ENCODE measurements around the gene IPO13.
A peak's percentile ranks its signal among the peaks of the same experiment; 100 is the strongest.

Gene IPO13

GRCh38 chr1:43962324-43962723 is 15.6 kb downstream of the IPO13 start:
- Histone ChIP-seq H3K36me3 (peaks cover 76% of the 10 kb centered on the region), H3K27ac (no peak overlapping the region), H3K27me3 (ENCODE audit: insufficient read depth, low read depth, severe bottlenecking) (no peaks in the 10 kb centered on the region), H3K4me3 (ENCODE audit: low read depth, low read length) (no peak overlapping the region), H3K9me3 (ENCODE audit: severe bottlenecking) (no peaks in the 10 kb centered on the region)
- no peak for DNase-seq
- TF ChIP-seq, protein P1, sequence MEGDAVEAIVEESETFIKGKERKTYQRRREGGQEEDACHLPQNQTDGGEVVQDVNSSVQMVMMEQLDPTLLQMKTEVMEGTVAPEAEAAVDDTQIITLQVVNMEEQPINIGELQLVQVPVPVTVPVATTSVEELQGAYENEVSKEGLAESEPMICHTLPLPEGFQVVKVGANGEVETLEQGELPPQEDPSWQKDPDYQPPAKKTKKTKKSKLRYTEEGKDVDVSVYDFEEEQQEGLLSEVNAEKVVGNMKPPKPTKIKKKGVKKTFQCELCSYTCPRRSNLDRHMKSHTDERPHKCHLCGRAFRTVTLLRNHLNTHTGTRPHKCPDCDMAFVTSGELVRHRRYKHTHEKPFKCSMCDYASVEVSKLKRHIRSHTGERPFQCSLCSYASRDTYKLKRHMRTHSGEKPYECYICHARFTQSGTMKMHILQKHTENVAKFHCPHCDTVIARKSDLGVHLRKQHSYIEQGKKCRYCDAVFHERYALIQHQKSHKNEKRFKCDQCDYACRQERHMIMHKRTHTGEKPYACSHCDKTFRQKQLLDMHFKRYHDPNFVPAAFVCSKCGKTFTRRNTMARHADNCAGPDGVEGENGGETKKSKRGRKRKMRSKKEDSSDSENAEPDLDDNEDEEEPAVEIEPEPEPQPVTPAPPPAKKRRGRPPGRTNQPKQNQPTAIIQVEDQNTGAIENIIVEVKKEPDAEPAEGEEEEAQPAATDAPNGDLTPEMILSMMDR (IDR thresholded peaks at IDR 0.05; ENCODE audit: low read depth, low read length), result no peak

- Histone ChIP-seq H3K4me3 (ENCODE audit: low read depth, low read length) (no peak overlapping the region), H3K27me3 (ENCODE audit: insufficient read depth, low read depth, severe bottlenecking) (no peaks in the 10 kb centered on the region), H3K36me3 (peaks cover 74% of the 10 kb centered on the region), H3K27ac (no peak overlapping the region), H3K9me3 (ENCODE audit: severe bottlenecking) (no peaks in the 10 kb centered on the region)
- TF ChIP-seq, protein P1 (IDR thresholded peaks at IDR 0.05; ENCODE audit: low read depth, low read length), result no peak
- no peak for DNase-seq
Observed at GRCh38 chr1:43963006-43963405, 16.3 kb downstream of the IPO13 start.

- H3K36me3 ChIP-seq, result peaks cover 65% of the 10 kb centered on the region
- no peak overlapping the region for H3K27ac ChIP-seq
- TF ChIP-seq, protein P1 (IDR thresholded peaks at IDR 0.05; ENCODE audit: low read depth, low read length), result no peak
- H3K27me3 ChIP-seq (ENCODE audit: insufficient read depth, low read depth, severe bottlenecking), result no peaks in the 10 kb centered on the region
- DNase-seq, result no peak
- H3K9me3 ChIP-seq (ENCODE audit: severe bottlenecking), result no peaks in the 10 kb centered on the region
- no peak overlapping the region for H3K4me3 ChIP-seq (ENCODE audit: low read depth, low read length)
Observed at GRCh38 chr1:43963890-43964289, 17.1 kb downstream of the IPO13 start.

DNA sequence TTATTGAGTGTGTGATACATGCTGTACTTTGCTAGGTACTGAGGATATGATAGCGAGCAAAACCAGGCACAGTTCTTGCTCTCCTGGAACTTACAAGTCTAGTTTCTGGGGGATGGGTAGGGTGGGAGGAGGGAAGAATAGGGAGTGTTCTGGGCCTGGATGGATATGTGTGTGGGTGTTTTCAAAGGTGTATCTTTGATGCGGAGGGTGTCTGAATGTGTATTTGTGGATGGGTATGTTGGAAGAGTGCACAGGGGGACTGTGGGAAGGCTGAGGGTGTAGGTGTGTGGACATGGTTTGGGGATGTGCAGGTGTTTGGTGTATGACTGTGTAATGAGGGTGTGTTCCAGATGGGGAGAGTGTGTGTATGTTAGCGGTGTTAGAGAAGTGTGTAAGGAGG is 18.6 kb downstream of the IPO13 start:
- Histone ChIP-seq H3K27me3 (ENCODE audit: insufficient read depth, low read depth, severe bottlenecking) (no peaks in the 10 kb centered on the region), H3K4me3 (ENCODE audit: low read depth, low read length) (no peak overlapping the region), H3K36me3 (peaks cover 51% of the 10 kb centered on the region), H3K27ac (no peak overlapping the region), H3K9me3 (ENCODE audit: severe bottlenecking) (no peaks in the 10 kb centered on the region)
- no peak for DNase-seq
- TF ChIP-seq, protein P1 (IDR thresholded peaks at IDR 0.05; ENCODE audit: low read depth, low read length), result no peak

DNA sequence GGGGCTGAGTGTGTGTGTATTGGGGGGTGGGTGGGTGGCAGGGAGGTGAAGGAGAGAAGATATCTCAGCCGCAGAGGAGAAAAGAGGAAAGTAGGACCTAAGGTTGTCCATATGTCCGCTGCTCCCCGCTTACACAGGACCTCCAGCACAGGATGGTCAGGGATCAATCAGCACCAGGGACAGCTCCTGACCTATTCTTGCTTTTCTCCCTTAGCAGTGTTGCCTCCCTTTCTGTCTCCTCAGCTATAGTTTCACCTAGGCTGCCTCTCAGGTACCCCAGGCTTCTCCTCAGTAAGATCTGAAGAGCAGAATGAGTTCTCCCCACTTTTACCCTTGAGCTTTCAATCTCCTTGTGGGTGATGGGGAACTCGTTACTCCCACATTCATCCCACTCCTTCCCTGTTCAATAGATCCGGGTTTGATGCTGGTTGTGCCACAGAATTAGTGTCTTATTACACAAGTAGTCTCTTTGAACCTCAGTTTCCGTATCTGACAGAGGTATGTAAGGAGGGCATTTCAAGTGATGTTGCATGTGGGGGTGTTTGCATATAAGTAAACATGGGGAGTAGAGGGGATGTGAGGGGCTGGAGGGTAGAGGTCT is 21.7 kb downstream of the IPO13 start:
- DNase-seq, result no peak
- peaks cover 41% of the 10 kb centered on the region for H3K36me3 ChIP-seq
- TF ChIP-seq, protein P1 (IDR thresholded peaks at IDR 0.05; ENCODE audit: low read depth, low read length), result no peak
- H3K4me3 ChIP-seq (ENCODE audit: low read depth, low read length), result no peak overlapping the region
- H3K27ac ChIP-seq, result no peak overlapping the region
- H3K9me3 ChIP-seq (ENCODE audit: severe bottlenecking), result no peaks in the 10 kb centered on the region
- no peaks in the 10 kb centered on the region for H3K27me3 ChIP-seq (ENCODE audit: insufficient read depth, low read depth, severe bottlenecking)

GRCh38 chr1:43969416-43969745 is 22.6 kb downstream of the IPO13 start:
- TF ChIP-seq, protein P1 (IDR thresholded peaks at IDR 0.05; ENCODE audit: low read depth, low read length), result no peak
- H3K9me3 ChIP-seq (ENCODE audit: severe bottlenecking), result no peaks in the 10 kb centered on the region
- peak overlapping the region; percentile 13 for H3K4me3 ChIP-seq (ENCODE audit: low read depth, low read length)
- H3K36me3 ChIP-seq, result peaks cover 38% of the 10 kb centered on the region
- no peaks in the 10 kb centered on the region for H3K27me3 ChIP-seq (ENCODE audit: insufficient read depth, low read depth, severe bottlenecking)
- no peak overlapping the region for H3K27ac ChIP-seq
- no peak for DNase-seq
